AG09309 (cell line): ENCODE results near the gene ERICH3.
"Not testable (repeated sequence)": the region's sequence is repeated elsewhere in the genome, so short reads cannot be mapped to it uniquely, and the experiment has no call there.

ENCODE experiments used
- DNase-seq: peaks from one replicate; pipeline ENCODE4 v3.0.0-alpha.2; 2010; ENCODE audit warnings: low read depth
- H3K4me3 ChIP-seq: 2 replicates; pipeline ENCODE4 v1.5.1; 2011; ENCODE audit warnings: mild to moderate bottlenecking, low read depth, low read length, moderate library complexity; ENCODE audit not compliant: control insufficient read depth
- TF ChIP-seq, protein P1 (sequence below): IDR thresholded peaks from 2 replicates; pipeline ENCODE4 v1.5.1; 2011; ENCODE audit warnings: mild to moderate bottlenecking, low read depth, low read length, inconsistent platforms; ENCODE audit not compliant: insufficient read depth, control insufficient read depth; ENCODE audit errors: missing control alignments

The ERICH3 gene

GRCh38 chr1:74674278-74675048 is 871 bp upstream of the ERICH3 start:
- TF ChIP-seq, protein P1, sequence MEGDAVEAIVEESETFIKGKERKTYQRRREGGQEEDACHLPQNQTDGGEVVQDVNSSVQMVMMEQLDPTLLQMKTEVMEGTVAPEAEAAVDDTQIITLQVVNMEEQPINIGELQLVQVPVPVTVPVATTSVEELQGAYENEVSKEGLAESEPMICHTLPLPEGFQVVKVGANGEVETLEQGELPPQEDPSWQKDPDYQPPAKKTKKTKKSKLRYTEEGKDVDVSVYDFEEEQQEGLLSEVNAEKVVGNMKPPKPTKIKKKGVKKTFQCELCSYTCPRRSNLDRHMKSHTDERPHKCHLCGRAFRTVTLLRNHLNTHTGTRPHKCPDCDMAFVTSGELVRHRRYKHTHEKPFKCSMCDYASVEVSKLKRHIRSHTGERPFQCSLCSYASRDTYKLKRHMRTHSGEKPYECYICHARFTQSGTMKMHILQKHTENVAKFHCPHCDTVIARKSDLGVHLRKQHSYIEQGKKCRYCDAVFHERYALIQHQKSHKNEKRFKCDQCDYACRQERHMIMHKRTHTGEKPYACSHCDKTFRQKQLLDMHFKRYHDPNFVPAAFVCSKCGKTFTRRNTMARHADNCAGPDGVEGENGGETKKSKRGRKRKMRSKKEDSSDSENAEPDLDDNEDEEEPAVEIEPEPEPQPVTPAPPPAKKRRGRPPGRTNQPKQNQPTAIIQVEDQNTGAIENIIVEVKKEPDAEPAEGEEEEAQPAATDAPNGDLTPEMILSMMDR: no peak
- no peak for DNase-seq

DNA sequence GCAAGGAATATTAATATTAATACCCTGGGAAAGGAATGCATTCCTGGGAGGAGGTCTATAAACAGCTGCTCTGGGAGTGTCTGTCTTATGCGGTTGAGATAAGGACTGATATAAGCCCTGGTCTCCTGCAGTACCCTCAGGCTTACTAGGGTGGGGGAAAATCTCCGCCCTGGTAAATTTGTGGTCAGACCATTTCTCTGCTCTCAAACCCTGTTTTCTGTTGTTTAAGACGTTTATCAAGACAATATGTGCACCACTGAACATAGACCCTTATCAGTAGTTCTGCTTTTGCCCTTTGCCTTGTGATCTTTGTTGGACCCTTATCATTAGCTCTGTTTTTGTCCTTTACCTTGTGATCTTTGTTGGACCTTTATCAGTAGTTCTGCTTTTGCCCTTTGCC is 2.7 kb downstream of the ERICH3 start:
- H3K4me3 ChIP-seq, DNase-seq: not testable (repeated sequence)

More at GRCh38 chr1:74674278-74675048, 871 bp upstream of the ERICH3 start:
- H3K4me3 ChIP-seq: no peak overlapping the region

GRCh38 chr1:74654708-74655107 is 18.9 kb downstream of the ERICH3 start:
- H3K4me3 ChIP-seq: no peak overlapping the region
- DNase-seq: no peak
- TF ChIP-seq, protein P1: no peak

- TF ChIP-seq, protein P1: no peak
- no peak overlapping the region for H3K4me3 ChIP-seq
- peak; percentile 76 for DNase-seq
Observed at GRCh38 chr1:74652711-74653139, 20.9 kb downstream of the ERICH3 start.

GRCh38 chr1:74650561-74650960 is 23.0 kb downstream of the ERICH3 start:
- TF ChIP-seq, protein P1: no peak
- peak; percentile 7 for DNase-seq

GRCh38 chr1:74641876-74642275 is 31.7 kb downstream of the ERICH3 start:
- no peak for DNase-seq
- TF ChIP-seq, protein P1: no peak
- no peak overlapping the region for H3K4me3 ChIP-seq

More at GRCh38 chr1:74650561-74650960, 23.0 kb downstream of the ERICH3 start:
- no peak overlapping the region for H3K4me3 ChIP-seq

DNA sequence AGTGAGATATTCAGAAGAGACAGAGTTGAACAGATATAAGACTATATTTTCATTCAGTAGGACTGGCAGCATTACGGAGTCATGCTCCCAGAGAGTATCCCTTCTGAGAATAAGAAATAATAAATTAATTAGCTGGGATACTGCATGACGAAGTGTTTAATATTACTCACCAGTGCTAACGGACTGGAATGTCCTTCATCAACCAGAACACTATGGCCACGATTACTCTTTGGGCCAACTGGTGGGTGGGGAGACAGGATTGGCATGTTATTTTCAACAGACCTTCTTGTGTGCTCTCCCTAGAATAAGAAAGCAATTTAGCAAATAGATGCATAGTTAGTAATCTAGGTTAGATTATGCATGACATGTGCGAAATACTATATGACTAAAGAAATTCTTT is 32.4 kb downstream of the ERICH3 start:
- H3K4me3 ChIP-seq: no peak overlapping the region
- DNase-seq: no peak
- TF ChIP-seq, protein P1: no peak
